Endothelial cell of umbilical vein (primary cell): Measurements from ENCODE around the gene CPEB2. TPM values are rescaled to one million over a fixed set of nuclear protein-coding genes. Genes with fewer than 3 reads are reported as not detected.

Experiments
- BruUV-seq: library from RNA; stranded (reverse); fragments of 400-500 nt; replicated peaks from 2 replicates; lab custom pipeline; 2021; lab: Mats Ljungman, UMichigan
- CTCF ChIA-PET: fragments of 300-600, 350-600 bp; sonication (Branson Sonifier 250); formaldehyde crosslinking; loops from one replicate; lab custom pipeline; 2021; ENCODE audit warnings: antibody characterized with exemption, inconsistent platforms; lab: Charles Lee
- POLR2A ChIA-PET: fragments of 300-600, 350-600 bp; sonication (Branson Sonifier 250); formaldehyde crosslinking; loops from one replicate; lab custom pipeline; 2021; ENCODE audit warnings: antibody characterized with exemption, inconsistent platforms; lab: Charles Lee
- DNase-seq: peaks from one replicate; pipeline ENCODE4 v3.0.0-alpha.2; 2011; ENCODE audit warnings: low read depth, low spot score
- FAIRE-seq: peaks from 2 replicates; lab custom pipeline; 2011; peaks lifted over from hg19 to GRCh38; lab: Jason Lieb, UNC
- H2AFZ ChIP-seq: 2 replicates; pipeline ENCODE4 v1.6.0; 2012; ENCODE audit warnings: low read depth, low read length, control low read depth, inconsistent platforms
- H3K27ac ChIP-seq: 2 replicates; pipeline ENCODE4 v1.5.1; 2011; ENCODE audit warnings: low read depth, mild to moderate bottlenecking, control low read depth, low read length, moderate library complexity; ENCODE audit not compliant: insufficient read depth
- H3K27me3 ChIP-seq, 2 experiments: 2 replicates each; pipeline versions ENCODE4 v1.6.0 to v1.6.1; 2011; ENCODE audit warnings: low read length in 2 of 2, mixed read lengths in 1 of 2; ENCODE audit not compliant: control insufficient read depth in 2 of 2, insufficient read depth in 2 of 2
- H3K36me3 ChIP-seq, 2 experiments: 2 replicates in 1 of 2; 3 replicates in 1 of 2; pipeline ENCODE4 v1.5.1; 2011; ENCODE audit warnings: low read length in 2 of 2, mild to moderate bottlenecking in 1 of 2, moderate library complexity in 1 of 2; ENCODE audit not compliant: control insufficient read depth in 2 of 2, insufficient read depth in 2 of 2; ENCODE audit errors: extremely low read depth in 1 of 2
- H3K4me1 ChIP-seq: 3 replicates; pipeline ENCODE4 v1.5.1; 2011; ENCODE audit warnings: mild to moderate bottlenecking, low read length; ENCODE audit not compliant: control insufficient read depth, insufficient read depth; ENCODE audit errors: extremely low read depth
- H3K4me2 ChIP-seq: 2 replicates; pipeline ENCODE4 v1.6.1; 2011; ENCODE audit warnings: low read length, control low read depth, mixed read lengths; ENCODE audit not compliant: insufficient read depth
- H3K4me3 ChIP-seq, 3 experiments: fragments of 200-600 bp in 1 of 3; sonication (generic), shearing (Covaris generic) in 1 of 3; replicated peaks in 1 of 3; 2 replicates each; pipeline ENCODE4 v1.5.1; 2011 to 2016; ENCODE audit warnings: control low read depth in 3 of 3, low read length in 3 of 3, mild to moderate bottlenecking in 2 of 3, inconsistent platforms in 1 of 3, low read depth in 1 of 3, moderate library complexity in 1 of 3; ENCODE audit not compliant: insufficient read depth in 1 of 3
- H3K79me2 ChIP-seq: 2 replicates; pipeline ENCODE4 v1.6.0; 2012; ENCODE audit warnings: low read length, inconsistent platforms; ENCODE audit not compliant: control insufficient read depth, insufficient read depth
- H3K9ac ChIP-seq: replicated peaks from 2 replicates; pipeline ENCODE3; 2011; ENCODE audit warnings: low read length, control low read depth; ENCODE audit not compliant: insufficient read depth; ENCODE audit errors: extremely low read depth
- H3K9me1 ChIP-seq: replicated peaks from 3 replicates; pipeline ENCODE4 v1.6.0; 2011; ENCODE audit warnings: mild to moderate bottlenecking, low read length; ENCODE audit not compliant: control insufficient read depth, insufficient read depth; ENCODE audit errors: extremely low read depth
- H3K9me3 ChIP-seq: replicated peaks from 2 replicates; pipeline ENCODE4 v1.5.1; 2012; ENCODE audit warnings: low read length, inconsistent platforms; ENCODE audit not compliant: control insufficient read depth, insufficient read depth
- H4K20me1 ChIP-seq: replicated peaks from 2 replicates; pipeline ENCODE3; 2011; ENCODE audit warnings: mild to moderate bottlenecking, low read length; ENCODE audit not compliant: control insufficient read depth, insufficient read depth; ENCODE audit errors: extremely low read depth
- EZH2 ChIP-seq: IDR thresholded peaks from 2 replicates; pipeline ENCODE4 v1.6.1; 2012; ENCODE audit warnings: borderline replicate concordance, low read depth, mild to moderate bottlenecking, moderate library complexity, low read length, inconsistent platforms; ENCODE audit not compliant: severe bottlenecking
- FOS ChIP-seq: IDR thresholded peaks from 2 replicates; pipeline ENCODE4 v1.6.1; 2011; ENCODE audit warnings: mild to moderate bottlenecking, low read length, moderate library complexity, borderline replicate concordance; ENCODE audit not compliant: insufficient read depth
- GATA2 ChIP-seq: IDR thresholded peaks from 2 replicates; pipeline ENCODE4 v1.7.0; 2011; ENCODE audit warnings: low read depth, mild to moderate bottlenecking, moderate library complexity, mixed read lengths, low read length; ENCODE audit not compliant: insufficient read length, insufficient read depth
- JUN ChIP-seq: IDR thresholded peaks from 2 replicates; pipeline ENCODE4 v1.6.1; 2011; ENCODE audit warnings: borderline replicate concordance, low read depth; ENCODE audit not compliant: insufficient read length, insufficient read depth
- MYC ChIP-seq: IDR thresholded peaks from one replicate; pipeline ENCODE4 v1.6.1; 2011; ENCODE audit warnings: mild to moderate bottlenecking, low read depth, low read length
- POLR2A ChIP-seq: IDR thresholded peaks from 2 replicates; pipeline ENCODE4 v1.6.1; 2012; ENCODE audit warnings: low read depth, mild to moderate bottlenecking, control low read depth, low read length
- POLR2AphosphoS5 ChIP-seq: IDR thresholded peaks from 2 replicates; pipeline ENCODE4 v1.6.1; 2012; ENCODE audit warnings: low read depth, mild to moderate bottlenecking, control low read depth, low read length, moderate library complexity; ENCODE audit not compliant: insufficient read depth
- dilution Hi-C: fragments of 300-500 bp; cut with MboI; formaldehyde crosslinking; loops from one replicate; pipeline ENCODE4 v1.15.0; 2019; ENCODE audit warnings: low sequenced_read_pairs; ENCODE audit not compliant: extremely low pct_ligation_motif_present
- intact Hi-C: fragments of 100-400 bp; cut with micrococcal nuclease; formaldehyde crosslinking; loops from one replicate; pipeline ENCODE4 v1.10.0; 2022
- polyA plus RNA-seq, 4 experiments: library from polyadenylated mRNA; depleted of rRNA in 3 of 4; stranded (reverse) in 3 of 4; unstranded in 1 of 4; fragments of >200 nt; gene quantifications; 2 replicates each; pipeline versions ENCODE4 v1.2.1 to v1.2.3, GENCODE V29; 2011 to 2012; ENCODE audit warnings: missing spikeins in 1 of 4
- total RNA-seq: library from RNA; stranded (reverse); gene quantifications from 2 replicates; pipeline ENCODE4 v1.2.3, GENCODE V29; 2021
- TF ChIP-seq, protein P1 (sequence below), 2 donors: IDR thresholded peaks; 1 replicate in 1 of 2; 2 replicates in 1 of 2; pipeline ENCODE4 v1.5.1; 2011; ENCODE audit warnings: low read length in 2 of 2, mild to moderate bottlenecking in 2 of 2, moderate library complexity in 2 of 2, control low read depth in 1 of 2, inconsistent platforms in 1 of 2, low read depth in 1 of 2; ENCODE audit not compliant: insufficient read depth in 1 of 2; ENCODE audit errors: extremely low read depth in 1 of 2
- TF ChIP-seq, protein P2 (sequence below): IDR thresholded peaks from 2 replicates; pipeline ENCODE4 v1.6.1; 2011; ENCODE audit not compliant: insufficient read depth, insufficient read length

CPEB2 gene
- total and polyA plus RNA-seq, 2 donors (not counting 3 experiments of a cell fraction or from before 2014, with no cell fraction given) = 2.8 to 11.7 TPM

DNA sequence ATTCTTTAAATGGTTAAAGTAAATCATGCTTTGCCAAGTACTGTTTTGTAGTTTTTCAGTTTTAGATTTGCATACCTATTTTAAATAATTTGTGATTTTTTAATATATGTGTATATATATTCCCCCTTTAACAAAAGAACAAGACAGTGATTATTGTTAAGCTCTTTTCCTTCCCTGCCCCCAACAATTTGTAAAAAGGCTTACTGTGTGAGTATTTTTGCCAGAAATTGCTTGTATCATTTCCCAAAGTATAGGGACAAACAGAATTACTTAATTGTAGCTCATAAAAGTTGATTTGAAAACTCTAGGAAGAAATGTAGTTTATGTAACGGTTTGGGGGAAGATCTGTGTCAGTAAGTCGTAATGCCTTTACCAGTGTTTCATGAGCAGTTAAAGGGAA, 19.0 kb downstream of the CPEB2 start:
- Histone ChIP-seq H3K4me1 (peaks cover 3% of the 10 kb centered on the region), H3K79me2 (peaks cover 10% of the 10 kb centered on the region), H3K4me3 (no peak overlapping the region), H2AFZ (no peak overlapping the region), H3K36me3 (peaks cover 1 to 2% of the 10 kb centered on the region in 2 experiments), H4K20me1 (no peaks in the 10 kb centered on the region), H3K4me2 (no peak overlapping the region), H3K9ac (no peak overlapping the region), H3K9me3 (no peaks in the 10 kb centered on the region), H3K27me3 (no peaks in the 10 kb centered on the region), H3K9me1 (no peaks in the 10 kb centered on the region), H3K27ac (no peak overlapping the region)
- CTCF ChIA-PET = interaction anchor here (1.0 to 1.5 kb wide), 2 partner anchors 12 to 1367 kb away, joined by 3 to 4 read pairs; no protein-coding TSS in a partner anchor
- intact Hi-C loops = no loop called here
- dilution Hi-C loops = no loop called here
- no TSS peak for BruUV-seq
- TF ChIP-seq FOS = no peak
- no peak for TF ChIP-seq POLR2AphosphoS5
- TF ChIP-seq, protein P1, sequence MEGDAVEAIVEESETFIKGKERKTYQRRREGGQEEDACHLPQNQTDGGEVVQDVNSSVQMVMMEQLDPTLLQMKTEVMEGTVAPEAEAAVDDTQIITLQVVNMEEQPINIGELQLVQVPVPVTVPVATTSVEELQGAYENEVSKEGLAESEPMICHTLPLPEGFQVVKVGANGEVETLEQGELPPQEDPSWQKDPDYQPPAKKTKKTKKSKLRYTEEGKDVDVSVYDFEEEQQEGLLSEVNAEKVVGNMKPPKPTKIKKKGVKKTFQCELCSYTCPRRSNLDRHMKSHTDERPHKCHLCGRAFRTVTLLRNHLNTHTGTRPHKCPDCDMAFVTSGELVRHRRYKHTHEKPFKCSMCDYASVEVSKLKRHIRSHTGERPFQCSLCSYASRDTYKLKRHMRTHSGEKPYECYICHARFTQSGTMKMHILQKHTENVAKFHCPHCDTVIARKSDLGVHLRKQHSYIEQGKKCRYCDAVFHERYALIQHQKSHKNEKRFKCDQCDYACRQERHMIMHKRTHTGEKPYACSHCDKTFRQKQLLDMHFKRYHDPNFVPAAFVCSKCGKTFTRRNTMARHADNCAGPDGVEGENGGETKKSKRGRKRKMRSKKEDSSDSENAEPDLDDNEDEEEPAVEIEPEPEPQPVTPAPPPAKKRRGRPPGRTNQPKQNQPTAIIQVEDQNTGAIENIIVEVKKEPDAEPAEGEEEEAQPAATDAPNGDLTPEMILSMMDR (IDR thresholded peaks at IDR 0.05; ENCODE audit: extremely low read depth in 1 of 2, insufficient read depth in 1 of 2, low read depth in 1 of 2, low read length in 2 of 2) = no peak
- TF ChIP-seq POLR2A = no peak
- TF ChIP-seq JUN = no peak
- TF ChIP-seq GATA2 = no peak
- TF ChIP-seq, protein P2, sequence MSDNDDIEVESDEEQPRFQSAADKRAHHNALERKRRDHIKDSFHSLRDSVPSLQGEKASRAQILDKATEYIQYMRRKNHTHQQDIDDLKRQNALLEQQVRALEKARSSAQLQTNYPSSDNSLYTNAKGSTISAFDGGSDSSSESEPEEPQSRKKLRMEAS = no peak
- TF ChIP-seq EZH2 = no peak
- no peak for TF ChIP-seq MYC
- POLR2A ChIA-PET = no interaction called here
- DNase-seq (no peak), FAIRE-seq (no peak)
